ENCODE measurements around the gene SLC2A5.

SLC2A5 gene

GRCh38 chr1:9062021-9062471 is 7.4 kb downstream of the SLC2A5 start:
- Mint-ChIP-seq H3K27me3 (peaks cover 10% of the 10 kb centered on the region), H3K36me3 (peaks cover 5% of the 10 kb centered on the region), H3K4me3 (no peak overlapping the region), H3K9me3 (no peaks in the 10 kb centered on the region), H3K27ac (no peak overlapping the region), H3K4me1 (peaks cover 16% of the 10 kb centered on the region)
- no peak for DNase-seq (ENCODE audit: low spot score in 2 of 2)
- no peak for ATAC-seq (ENCODE audit: low read depth)

- H3K4me1 Mint-ChIP-seq, result peaks cover 16% of the 10 kb centered on the region
- no peak for DNase-seq (ENCODE audit: low spot score in 2 of 2)
- no peak overlapping the region for H3K4me3 Mint-ChIP-seq
- H3K27ac Mint-ChIP-seq, result no peak overlapping the region
- no peaks in the 10 kb centered on the region for H3K9me3 Mint-ChIP-seq
- no peak for ATAC-seq (ENCODE audit: low read depth)
- peaks cover 5% of the 10 kb centered on the region for H3K36me3 Mint-ChIP-seq
- H3K27me3 Mint-ChIP-seq, result peaks cover 10% of the 10 kb centered on the region
Observed at GRCh38 chr1:9061252-9061960, 8.0 kb downstream of the SLC2A5 start.

DNA sequence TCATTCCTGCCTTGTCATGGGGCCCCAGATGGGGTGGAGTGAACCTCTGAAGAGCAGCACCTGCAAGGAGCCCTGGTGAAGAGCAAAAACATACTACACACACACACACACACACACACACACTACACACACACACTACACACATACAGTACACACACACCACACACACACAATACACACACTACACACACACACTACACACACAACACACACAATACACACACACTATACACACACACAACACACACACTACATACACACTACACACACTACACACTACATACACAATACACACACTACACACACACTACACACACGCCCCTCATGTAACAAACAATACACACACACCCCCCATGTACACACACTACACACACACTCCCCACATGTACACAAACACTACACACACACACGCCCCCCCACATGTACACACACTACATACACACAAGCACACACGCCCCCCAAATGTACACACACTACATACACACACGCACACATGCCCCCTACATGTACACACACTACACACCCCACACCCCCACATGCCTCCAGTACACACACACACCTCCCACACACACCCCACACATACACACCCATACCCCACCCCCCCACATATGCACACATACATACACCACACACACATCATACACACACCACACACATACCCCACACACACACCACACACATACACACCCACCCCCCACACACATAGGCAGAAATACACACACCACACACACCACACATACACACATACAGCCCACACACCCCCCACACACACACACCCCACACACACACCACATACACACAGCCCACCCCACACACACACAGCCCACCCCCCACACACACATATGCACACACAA is 9.3 kb downstream of the SLC2A5 start:
- no peak for DNase-seq (ENCODE audit: low spot score in 2 of 2)
- no peak overlapping the region for H3K4me3 Mint-ChIP-seq
- H3K27ac Mint-ChIP-seq, result no peak overlapping the region
- H3K4me1 Mint-ChIP-seq, result peaks cover 14% of the 10 kb centered on the region
- H3K36me3 Mint-ChIP-seq, result peaks cover 4% of the 10 kb centered on the region
- no peaks in the 10 kb centered on the region for H3K9me3 Mint-ChIP-seq
- ATAC-seq (ENCODE audit: low read depth), result no peak
- H3K27me3 Mint-ChIP-seq, result peaks cover 9% of the 10 kb centered on the region

DNA sequence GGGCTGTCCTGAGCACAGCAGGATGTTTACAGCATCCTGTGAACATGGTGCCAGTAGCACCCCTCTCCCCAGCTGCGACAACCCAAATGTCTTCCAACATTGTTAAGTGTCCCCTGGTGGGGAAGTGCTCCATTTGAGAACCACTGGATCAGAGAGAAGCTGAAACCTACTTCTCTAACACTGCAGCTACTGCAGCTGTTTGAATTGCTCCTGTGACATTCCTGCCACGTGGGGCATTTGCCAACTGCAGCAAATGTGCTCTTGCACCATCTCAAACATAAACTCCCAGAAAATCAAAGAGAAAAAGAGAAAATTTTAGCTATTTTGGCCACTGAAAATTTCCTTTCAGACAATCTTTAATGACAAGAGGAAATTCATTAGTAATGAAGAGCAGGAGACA is 11.0 kb downstream of the SLC2A5 start:
- no peak for ATAC-seq (ENCODE audit: low read depth)
- H3K36me3 Mint-ChIP-seq, result peaks cover 3% of the 10 kb centered on the region
- H3K27ac Mint-ChIP-seq, result no peak overlapping the region
- H3K4me1 Mint-ChIP-seq, result peaks cover 13% of the 10 kb centered on the region
- DNase-seq (ENCODE audit: low spot score in 2 of 2), result no peak
- no peak overlapping the region for H3K4me3 Mint-ChIP-seq
- no peaks in the 10 kb centered on the region for H3K9me3 Mint-ChIP-seq
- H3K27me3 Mint-ChIP-seq, result peaks cover 7% of the 10 kb centered on the region

DNA sequence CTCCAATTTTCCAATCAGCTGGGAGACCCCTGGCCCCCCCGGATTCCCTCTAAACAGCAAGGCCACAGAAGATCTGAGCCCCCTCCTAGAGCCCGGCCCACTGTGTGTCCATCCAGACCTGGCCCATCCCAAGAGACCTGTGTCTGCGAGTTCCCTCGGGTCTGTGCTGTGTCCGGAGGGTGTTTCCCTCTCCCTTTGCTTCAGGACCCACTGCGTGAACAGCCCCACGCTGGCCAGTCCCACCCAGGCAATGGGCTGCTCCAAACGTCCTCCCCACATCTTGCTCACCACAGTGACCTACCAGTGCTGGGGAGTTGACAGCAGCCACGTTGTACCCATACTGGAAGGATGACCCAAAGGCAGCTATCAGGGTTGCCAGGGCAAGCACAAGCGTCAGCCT is 11.6 kb downstream of the SLC2A5 start:
- H3K9me3 Mint-ChIP-seq, result no peaks in the 10 kb centered on the region
- H3K4me1 Mint-ChIP-seq, result peaks cover 13% of the 10 kb centered on the region
- ATAC-seq (ENCODE audit: low read depth) (no peak), DNase-seq (ENCODE audit: low spot score in 2 of 2) (no peak)
- H3K27ac Mint-ChIP-seq, result no peak overlapping the region
- peaks cover 7% of the 10 kb centered on the region for H3K27me3 Mint-ChIP-seq
- H3K4me3 Mint-ChIP-seq, result no peak overlapping the region
- H3K36me3 Mint-ChIP-seq, result peaks cover 3% of the 10 kb centered on the region

- no peaks in the 10 kb centered on the region for H3K36me3 Mint-ChIP-seq
- no peaks in the 10 kb centered on the region for H3K4me1 Mint-ChIP-seq
- no peak overlapping the region for H3K4me3 Mint-ChIP-seq
- H3K27ac Mint-ChIP-seq, result no peak overlapping the region
- H3K27me3 Mint-ChIP-seq, result no peaks in the 10 kb centered on the region
- no peaks in the 10 kb centered on the region for H3K9me3 Mint-ChIP-seq
- DNase-seq (ENCODE audit: low spot score in 2 of 2) (no peak), ATAC-seq (ENCODE audit: low read depth) (no peak)
Observed at GRCh38 chr1:9052272-9053049, 17.0 kb downstream of the SLC2A5 start.

DNA sequence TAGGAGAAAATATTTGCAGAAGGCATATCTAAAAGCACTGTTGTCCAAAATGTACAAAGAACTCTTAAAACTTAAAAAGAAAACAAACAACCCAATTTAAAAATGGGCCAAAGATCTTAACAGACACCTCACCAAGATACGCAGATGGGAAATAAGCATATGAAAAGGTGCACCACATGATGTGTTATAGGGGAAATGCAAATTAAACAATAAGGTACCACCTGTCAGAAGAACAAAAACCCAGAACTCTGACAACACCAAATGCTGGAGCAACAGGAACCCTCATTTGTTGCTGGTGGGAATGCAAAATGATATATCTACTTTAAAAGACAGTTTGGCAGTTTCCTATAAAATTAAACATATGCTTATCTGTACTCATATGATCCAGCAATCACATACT is 18.1 kb downstream of the SLC2A5 start:
- no peaks in the 10 kb centered on the region for H3K9me3 Mint-ChIP-seq
- no peaks in the 10 kb centered on the region for H3K36me3 Mint-ChIP-seq
- H3K27ac Mint-ChIP-seq, result no peak overlapping the region
- no peaks in the 10 kb centered on the region for H3K4me1 Mint-ChIP-seq
- no peak overlapping the region for H3K4me3 Mint-ChIP-seq
- H3K27me3 Mint-ChIP-seq, result no peaks in the 10 kb centered on the region
- ATAC-seq (ENCODE audit: low read depth) (no peak), DNase-seq (ENCODE audit: low spot score in 2 of 2) (no peak)

GRCh38 chr1:9050803-9051202 is 18.6 kb downstream of the SLC2A5 start:
- Mint-ChIP-seq H3K4me3 (no peak overlapping the region), H3K4me1 (no peaks in the 10 kb centered on the region), H3K27me3 (no peaks in the 10 kb centered on the region), H3K36me3 (no peaks in the 10 kb centered on the region), H3K9me3 (no peaks in the 10 kb centered on the region), H3K27ac (no peak overlapping the region)
- no peak for ATAC-seq (ENCODE audit: low read depth)
- DNase-seq (ENCODE audit: low spot score in 2 of 2), result no peak

DNA sequence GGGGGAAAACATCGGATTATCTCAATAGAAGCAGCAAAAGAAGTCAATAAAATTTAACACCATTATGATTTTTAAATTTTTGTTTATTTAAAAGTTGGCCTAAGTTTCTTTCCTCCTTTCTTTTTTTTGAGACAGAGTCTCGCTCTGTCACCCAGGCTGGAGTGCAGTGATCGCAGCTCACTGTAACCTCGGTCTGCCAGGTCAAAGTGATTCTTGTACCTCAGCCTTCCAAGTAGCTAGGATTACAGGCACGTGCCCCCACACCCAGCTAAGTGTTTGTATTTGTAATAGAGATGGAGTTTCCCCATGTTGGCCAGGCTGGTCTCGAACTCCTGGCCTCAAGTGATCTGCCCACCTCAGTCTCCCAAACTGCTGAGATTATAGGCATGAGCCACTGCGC is 20.9 kb downstream of the SLC2A5 start:
- Mint-ChIP-seq H3K27me3 (no peaks in the 10 kb centered on the region), H3K4me3 (no peak overlapping the region), H3K27ac (no peak overlapping the region), H3K4me1 (no peaks in the 10 kb centered on the region), H3K36me3 (no peaks in the 10 kb centered on the region), H3K9me3 (no peaks in the 10 kb centered on the region)
- DNase-seq (ENCODE audit: low spot score in 2 of 2), result no peak
- no peak for ATAC-seq (ENCODE audit: low read depth)

GRCh38 chr1:9047019-9047418 is 22.4 kb downstream of the SLC2A5 start:
- DNase-seq (ENCODE audit: low spot score in 2 of 2) (no peak), ATAC-seq (ENCODE audit: low read depth) (no peak)
- no peak overlapping the region for H3K27ac Mint-ChIP-seq
- no peaks in the 10 kb centered on the region for H3K9me3 Mint-ChIP-seq
- no peaks in the 10 kb centered on the region for H3K4me1 Mint-ChIP-seq
- no peak overlapping the region for H3K4me3 Mint-ChIP-seq
- no peaks in the 10 kb centered on the region for H3K27me3 Mint-ChIP-seq
- no peaks in the 10 kb centered on the region for H3K36me3 Mint-ChIP-seq

- DNase-seq (ENCODE audit: low spot score in 2 of 2) (no peak), ATAC-seq (ENCODE audit: low read depth) (no peak)
- Mint-ChIP-seq H3K9me3 (no peaks in the 10 kb centered on the region), H3K4me3 (no peak overlapping the region), H3K27me3 (no peaks in the 10 kb centered on the region), H3K27ac (no peak overlapping the region), H3K4me1 (no peaks in the 10 kb centered on the region), H3K36me3 (no peaks in the 10 kb centered on the region)
Observed at GRCh38 chr1:9045861-9046510, 23.4 kb downstream of the SLC2A5 start.

DNA sequence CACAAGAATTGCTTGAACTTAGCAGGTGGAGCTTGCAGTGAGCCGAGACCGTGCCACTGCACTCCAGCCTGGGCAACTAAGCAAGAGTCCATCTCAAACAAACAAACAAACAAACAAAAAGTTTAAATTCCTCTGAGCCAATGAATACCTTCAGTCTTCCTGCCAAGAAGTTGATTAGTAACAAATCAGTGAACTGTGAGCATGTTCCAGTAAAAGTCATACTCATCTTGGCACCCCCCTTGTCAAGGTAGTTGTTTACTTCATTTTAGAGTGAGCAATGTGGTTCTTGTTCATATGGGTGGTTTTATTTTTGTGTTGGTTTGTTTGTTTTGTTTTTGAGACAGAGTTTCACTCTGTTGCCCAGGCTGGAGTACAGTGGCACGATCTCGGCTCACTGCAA is 25.2 kb downstream of the SLC2A5 start:
- Mint-ChIP-seq H3K4me3 (no peak overlapping the region), H3K9me3 (no peaks in the 10 kb centered on the region), H3K36me3 (no peaks in the 10 kb centered on the region), H3K27ac (no peak overlapping the region), H3K4me1 (no peaks in the 10 kb centered on the region), H3K27me3 (no peaks in the 10 kb centered on the region)
- DNase-seq (ENCODE audit: low spot score in 2 of 2) (no peak), ATAC-seq (ENCODE audit: low read depth) (no peak)

GRCh38 chr1:9042272-9042671 is 27.2 kb downstream of the SLC2A5 start:
- H3K36me3 Mint-ChIP-seq, result no peaks in the 10 kb centered on the region
- H3K9me3 Mint-ChIP-seq, result no peaks in the 10 kb centered on the region
- peaks cover 5% of the 10 kb centered on the region for H3K4me1 Mint-ChIP-seq
- no peak for ATAC-seq (ENCODE audit: low read depth)
- DNase-seq (ENCODE audit: low spot score in 2 of 2), result no peak
- H3K27ac Mint-ChIP-seq, result no peak overlapping the region
- no peaks in the 10 kb centered on the region for H3K27me3 Mint-ChIP-seq
- no peak overlapping the region for H3K4me3 Mint-ChIP-seq
